ENCODE data around the gene ERBB4.

ERBB4 gene

GRCh38 chr2:211329421-211329820, 1209.2 kb downstream of the ERBB4 start:
- DNase-seq (ENCODE audit: low read depth) = no peak

GRCh38 chr2:211328126-211328525, 1210.5 kb downstream of the ERBB4 start:
- DNase-seq (ENCODE audit: low read depth) = no peak
